ENCODE results near the gene NDUFV1. TPM values are rescaled to one million over a fixed set of nuclear protein-coding genes. Genes with fewer than 3 reads are reported as not detected.

The NDUFV1 gene
- total RNA-seq, 1 experiment from 2014 or later: 242 TPM

DNA sequence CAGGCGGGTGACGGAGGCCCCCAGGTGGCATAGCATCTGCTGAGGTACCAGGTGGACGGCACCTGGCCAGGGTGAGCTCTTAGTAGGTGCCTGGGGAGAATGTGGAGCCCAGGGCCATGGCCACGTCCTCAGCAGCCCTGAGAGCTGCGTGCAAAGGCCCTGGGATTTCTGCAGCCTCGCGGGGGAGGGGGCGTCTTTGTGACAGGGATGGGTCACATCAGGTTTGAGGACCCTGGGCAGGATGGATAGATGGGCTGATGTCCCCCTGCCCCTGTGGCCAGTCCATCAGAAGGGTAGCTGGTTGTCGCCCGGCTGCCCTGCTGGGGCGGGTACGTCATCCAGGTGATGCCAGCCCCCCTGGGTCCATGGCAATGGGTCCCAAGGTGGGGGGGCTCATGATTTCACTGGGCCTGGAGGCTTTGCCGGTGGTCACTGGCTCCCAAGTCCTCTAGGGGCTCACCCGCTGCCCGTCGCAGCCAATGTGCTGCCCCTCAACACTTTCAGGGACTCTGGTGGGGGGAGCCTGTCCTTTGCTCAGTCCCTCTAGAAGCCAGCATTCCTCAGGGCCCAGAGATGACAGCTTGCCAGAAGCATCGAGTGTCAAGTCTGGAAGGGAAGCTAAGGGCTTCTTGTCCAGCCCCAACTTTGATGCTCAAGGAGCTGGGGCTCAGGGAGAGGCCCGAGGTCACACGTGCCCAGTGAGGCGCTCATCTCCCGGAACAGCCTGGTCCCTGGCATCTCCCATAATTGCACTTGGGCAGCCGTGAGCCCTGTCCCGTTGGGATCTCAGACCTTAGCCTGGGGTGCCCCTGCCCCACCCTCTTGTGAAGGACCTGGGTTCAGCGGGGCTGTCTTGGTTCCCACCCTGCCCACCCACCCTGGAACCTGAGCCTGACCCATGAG, 32.0 kb downstream of the NDUFV1 start:
- H2AFZ ChIP-seq (ENCODE audit: low read depth, low read length, poor library complexity, severe bottlenecking): no peak overlapping the region
- RAD21 ChIA-PET (ENCODE audit: low non-redundant PET in 1 of 2, low total read pairs in 2 of 2, uncharacterized antibody in 2 of 2, unreplicated experiment in 2 of 2): no interaction called here
- no peak overlapping the region for H3K4me2 ChIP-seq (ENCODE audit: low read length)
- H4K20me1 ChIP-seq (ENCODE audit: insufficient read depth): no peaks in the 10 kb centered on the region
- TF ChIP-seq ZBTB33 (IDR thresholded peaks at IDR 0.05; ENCODE audit: extremely low read depth, insufficient replicate concordance, low read length) (no peak), SP1 (IDR thresholded peaks at IDR 0.05; ENCODE audit: low read depth) (no peak), CEBPB (IDR thresholded peaks at IDR 0.05; ENCODE audit: low read depth) (no peak), EZH2 (IDR thresholded peaks at IDR 0.05) (no peak), RAD21 (IDR thresholded peaks at IDR 0.05; ENCODE audit: low read depth) (no peak), SRF (IDR thresholded peaks at IDR 0.05; ENCODE audit: low read depth) (no peak)
- CTCF ChIA-PET: interaction anchor here (3.6 kb wide), 1 partner anchor 9 kb away, joined by 10 read pairs; the partner anchor contains the start of gene NUDT8
- DNase-seq (ENCODE audit: low read depth, low spot score): no peak
- no peaks in the 10 kb centered on the region; a peak in 2 of 4 replicates for H3K9me3 ChIP-seq (ENCODE audit: control insufficient read depth in 1 of 2, insufficient read depth in 1 of 2, low read depth in 1 of 2, low read length in 2 of 2)
- no peaks in the 10 kb centered on the region for H3K9me2 ChIP-seq (ENCODE audit: insufficient read depth)
- no TSS peak for BruUV-seq (replicated peaks)
- intact Hi-C loops (cut with micrococcal nuclease): loop anchor here (10.0 kb wide), 1 partner anchor 76 kb away; no protein-coding TSS in a partner anchor
- no peak overlapping the region for H3K4me3 ChIP-seq (replicated peaks in 1 of 2; ENCODE audit: low read depth in 1 of 2, low read length in 2 of 2)
- no peak overlapping the region for H3K27ac ChIP-seq (ENCODE audit: low read depth, low read length)
- POLR2A ChIA-PET: interaction anchor here (1.2 kb wide), 1 partner anchor 9 kb away, joined by 3 read pairs; the partner anchor contains the start of gene NUDT8
- H3K4me1 ChIP-seq (ENCODE audit: control insufficient read depth in 1 of 2, insufficient read depth in 2 of 2, low read length in 2 of 2): no peaks in the 10 kb centered on the region
- no peak overlapping the region for H3K9ac ChIP-seq (ENCODE audit: low read length)
- no peak for ATAC-seq
- no peaks in the 10 kb centered on the region for H3K36me3 ChIP-seq (ENCODE audit: control insufficient read depth in 1 of 2, insufficient read depth in 2 of 2, low read length in 2 of 2)
- H3K79me2 ChIP-seq (ENCODE audit: insufficient read depth, low read length): no peaks in the 10 kb centered on the region
- no peaks in the 10 kb centered on the region for H3K27me3 ChIP-seq (ENCODE audit: insufficient read depth, low read length)

Data from HCT116 (cell line).